K562 (cell line): ENCODE measurements around the gene CRB2. TPM values are rescaled to one million over a fixed set of nuclear protein-coding genes. Genes with fewer than 3 reads are reported as not detected.

Experiments
- ARNT ChIP-seq, 2 experiments: fragments of 450-650 bp; IDR thresholded peaks; 2 replicates each; pipeline ENCODE4 v1.6.1; 2016; ENCODE audit warnings: mild to moderate bottlenecking in 1 of 2
- ERF ChIP-seq: fragments of 450-650 bp; formaldehyde crosslinking; IDR thresholded peaks from 2 replicates; pipeline ENCODE4 v1.4.0; 2020; ENCODE audit warnings: mild to moderate bottlenecking, mixed read lengths
- GMEB1 ChIP-seq: fragments of 250-450 bp; sonication (Bioruptor Pico); IDR thresholded peaks from 2 replicates; pipeline ENCODE4 v1.4.0; 2020; ENCODE audit warnings: mild to moderate bottlenecking
- KHSRP ChIP-seq: fragments of 450-650 bp; IDR thresholded peaks from 2 replicates; pipeline ENCODE4 v1.6.1; 2017
- MCM7 ChIP-seq, 2 experiments: fragments of 450-650 bp; IDR thresholded peaks; 2 replicates each; pipeline ENCODE4 v1.6.1; 2016 to 2018
- NR3C1 ChIP-seq: sonication (generic); formaldehyde crosslinking; IDR thresholded peaks from 2 replicates; pipeline ENCODE4 v1.8.1; 2022; ENCODE audit warnings: missing genetic modification reagents
- THAP7 ChIP-seq: fragments of 250-450 bp; sonication (Bioruptor Pico); IDR thresholded peaks from 2 replicates; pipeline ENCODE4 v1.5.0; 2021
- ZKSCAN3 ChIP-seq: fragments of 250-450 bp; sonication (Bioruptor Pico); IDR thresholded peaks from 2 replicates; pipeline ENCODE4 v1.4.0; 2020
- ZMIZ1 ChIP-seq, 2 experiments: fragments of 150-350 bp in 1 of 2; IDR thresholded peaks; 2 replicates each; pipeline ENCODE4 v1.6.1; 2012 to 2016; ENCODE audit warnings: low read depth in 2 of 2, low read length in 2 of 2, mild to moderate bottlenecking in 1 of 2, moderate library complexity in 1 of 2
- ZNF12 ChIP-seq: sonication (generic); formaldehyde crosslinking; IDR thresholded peaks from 2 replicates; pipeline ENCODE4 v1.4.0; 2020; ENCODE audit warnings: mild to moderate bottlenecking, missing genetic modification reagents
- polyA plus RNA-seq, 8 experiments: library from polyadenylated mRNA; depleted of rRNA in 4 of 8; stranded (reverse) in 5 of 8; unstranded in 3 of 8; fragments of >200 nt; fragmentation: Nextera tagmentation in 2 of 8; fragmentation: Illumina TruSeq in 1 of 8; extraction: Ambion mirVana in 2 of 8; extraction: Trizol in 1 of 8; gene quantifications; 2 replicates each; pipeline versions ENCODE4 v1.2.1 to v1.2.3, GENCODE V29; 2011 to 2014; ENCODE audit warnings: inconsistent platforms in 1 of 8, missing spikeins in 1 of 8
- total RNA-seq, 7 experiments: library from RNA; depleted of rRNA in 6 of 7; stranded (reverse); fragments of >200 nt in 6 of 7; fragmentation: Illumina TruSeq in 2 of 7; extraction: Trizol in 2 of 7; gene quantifications; 2 replicates each; pipeline versions ENCODE4 v1.2.1 to v1.2.3, GENCODE V29; 2011 to 2021; ENCODE audit warnings: low replicate concordance in 1 of 7
- TF ChIP-seq, protein P1 (sequence below): fragments of 450-650 bp; IDR thresholded peaks from 2 replicates; pipeline ENCODE4 v1.6.1; 2016; ENCODE audit warnings: low read depth

CRB2 gene
- total and polyA plus RNA-seq, 9 of the 15 experiments (the other 6 are each of a cell fraction or from before 2014, with no cell fraction given) = 0.13 to 1.2 (median 0.25) TPM; not detected in 2

DNA sequence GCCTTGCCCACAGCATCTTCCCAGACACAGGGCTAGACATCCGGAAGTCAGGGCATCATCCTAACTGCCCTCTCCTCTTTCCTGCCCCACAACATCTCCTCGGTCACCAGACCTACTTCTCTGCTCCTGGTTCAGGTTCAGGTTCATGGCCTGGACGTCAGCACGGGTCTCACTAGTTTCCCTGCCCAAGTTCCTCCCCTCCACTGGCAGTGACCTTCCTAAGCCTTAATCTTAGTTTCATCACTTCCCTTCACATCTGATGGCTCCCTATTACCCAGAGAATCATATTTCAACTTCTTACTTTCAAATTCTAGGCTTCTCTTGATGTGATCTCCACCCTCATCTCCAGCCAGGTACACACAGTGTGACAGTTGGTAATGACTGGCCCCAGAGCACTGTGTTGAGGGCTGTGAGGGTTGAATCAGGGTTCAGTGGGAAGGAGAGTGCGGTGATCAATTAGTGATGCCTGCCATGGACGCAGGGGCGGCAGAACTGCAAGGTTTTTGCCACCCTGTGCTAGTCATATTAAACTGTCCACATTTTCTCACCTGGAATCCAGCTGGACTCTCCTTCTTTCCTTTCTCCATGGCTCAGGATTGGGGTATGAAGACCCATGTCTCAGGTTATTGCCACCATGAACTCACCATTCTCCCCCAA, 34.3 kb upstream of the CRB2 start (continued):
- TF ChIP-seq, protein P1, sequence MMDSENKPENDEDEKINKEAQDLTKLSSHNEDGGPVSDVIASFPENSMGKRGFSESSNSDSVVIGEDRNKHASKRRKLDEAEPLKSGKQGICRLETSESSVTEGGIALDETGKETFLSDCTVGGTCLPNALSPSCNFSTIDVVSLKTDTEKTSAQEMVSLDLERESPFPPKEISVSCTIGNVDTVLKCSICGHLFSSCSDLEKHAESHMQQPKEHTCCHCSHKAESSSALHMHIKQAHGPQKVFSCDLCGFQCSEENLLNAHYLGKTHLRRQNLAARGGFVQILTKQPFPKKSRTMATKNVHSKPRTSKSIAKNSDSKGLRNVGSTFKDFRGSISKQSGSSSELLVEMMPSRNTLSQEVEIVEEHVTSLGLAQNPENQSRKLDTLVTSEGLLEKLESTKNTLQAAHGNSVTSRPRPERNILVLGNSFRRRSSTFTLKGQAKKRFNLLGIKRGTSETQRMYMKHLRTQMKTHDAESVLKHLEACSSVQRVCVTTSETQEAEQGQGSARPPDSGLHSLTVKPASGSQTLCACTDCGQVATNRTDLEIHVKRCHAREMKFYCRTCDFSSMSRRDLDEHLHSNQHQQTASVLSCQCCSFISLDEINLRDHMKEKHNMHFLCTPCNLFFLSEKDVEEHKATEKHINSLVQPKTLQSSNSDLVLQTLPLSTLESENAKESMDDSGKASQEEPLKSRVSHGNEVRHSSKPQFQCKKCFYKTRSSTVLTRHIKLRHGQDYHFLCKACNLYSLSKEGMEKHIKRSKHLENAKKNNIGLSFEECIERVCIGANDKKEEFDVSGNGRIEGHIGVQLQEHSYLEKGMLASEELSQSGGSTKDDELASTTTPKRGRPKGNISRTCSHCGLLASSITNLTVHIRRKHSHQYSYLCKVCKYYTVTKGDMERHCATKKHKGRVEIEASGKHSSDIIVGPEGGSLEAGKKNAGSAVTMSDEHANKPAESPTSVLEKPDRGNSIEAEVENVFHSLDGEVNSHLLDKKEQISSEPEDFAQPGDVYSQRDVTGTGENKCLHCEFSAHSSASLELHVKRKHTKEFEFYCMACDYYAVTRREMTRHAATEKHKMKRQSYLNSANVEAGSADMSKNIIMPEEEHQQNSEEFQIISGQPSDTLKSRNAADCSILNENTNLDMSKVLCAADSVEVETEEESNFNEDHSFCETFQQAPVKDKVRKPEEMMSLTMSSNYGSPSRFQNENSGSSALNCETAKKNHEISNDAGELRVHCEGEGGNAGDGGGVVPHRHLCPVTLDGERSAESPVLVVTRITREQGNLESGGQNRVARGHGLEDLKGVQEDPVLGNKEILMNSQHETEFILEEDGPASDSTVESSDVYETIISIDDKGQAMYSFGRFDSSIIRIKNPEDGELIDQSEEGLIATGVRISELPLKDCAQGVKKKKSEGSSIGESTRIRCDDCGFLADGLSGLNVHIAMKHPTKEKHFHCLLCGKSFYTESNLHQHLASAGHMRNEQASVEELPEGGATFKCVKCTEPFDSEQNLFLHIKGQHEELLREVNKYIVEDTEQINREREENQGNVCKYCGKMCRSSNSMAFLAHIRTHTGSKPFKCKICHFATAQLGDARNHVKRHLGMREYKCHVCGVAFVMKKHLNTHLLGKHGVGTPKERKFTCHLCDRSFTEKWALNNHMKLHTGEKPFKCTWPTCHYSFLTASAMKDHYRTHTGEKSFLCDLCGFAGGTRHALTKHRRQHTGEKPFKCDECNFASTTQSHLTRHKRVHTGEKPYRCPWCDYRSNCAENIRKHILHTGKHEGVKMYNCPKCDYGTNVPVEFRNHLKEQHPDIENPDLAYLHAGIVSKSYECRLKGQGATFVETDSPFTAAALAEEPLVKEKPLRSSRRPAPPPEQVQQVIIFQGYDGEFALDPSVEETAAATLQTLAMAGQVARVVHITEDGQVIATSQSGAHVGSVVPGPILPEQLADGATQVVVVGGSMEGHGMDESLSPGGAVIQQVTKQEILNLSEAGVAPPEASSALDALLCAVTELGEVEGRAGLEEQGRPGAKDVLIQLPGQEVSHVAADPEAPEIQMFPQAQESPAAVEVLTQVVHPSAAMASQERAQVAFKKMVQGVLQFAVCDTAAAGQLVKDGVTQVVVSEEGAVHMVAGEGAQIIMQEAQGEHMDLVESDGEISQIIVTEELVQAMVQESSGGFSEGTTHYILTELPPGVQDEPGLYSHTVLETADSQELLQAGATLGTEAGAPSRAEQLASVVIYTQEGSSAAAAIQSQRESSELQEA = no peak
- TF ChIP-seq ZMIZ1 (IDR thresholded peaks at IDR 0.05; ENCODE audit: low read depth in 2 of 2, low read length in 2 of 2) = no peak
- no peak for TF ChIP-seq THAP7
- TF ChIP-seq GMEB1 = no peak
- TF ChIP-seq ARNT (IDR thresholded peaks at IDR 0.05) = no peak
- no peak for TF ChIP-seq NR3C1 (CRISPR knock-in tag)
- no peak for TF ChIP-seq ZNF12 (CRISPR knock-in tag)
- no peak for TF ChIP-seq KHSRP
- no peak for TF ChIP-seq ZKSCAN3 (CRISPR knock-in tag)
- TF ChIP-seq MCM7 (IDR thresholded peaks at IDR 0.05) = no peak
- TF ChIP-seq ERF (CRISPR knock-in tag) = no peak
